Right lung (tissue), 10 donors: Measurements from ENCODE around the gene YTHDF1. TPM values are rescaled to one million over a fixed set of nuclear protein-coding genes. Genes with fewer than 3 reads are reported as not detected.

Experiments used
- DNase-seq, 2 donors: peaks; one replicate each; pipeline ENCODE4 v3.0.0-alpha.2; 2013
- long read RNA-seq, 8 donors: transcript quantifications; one replicate each; lab custom pipeline, GENCODE V29; 2026
- polyA plus RNA-seq, 5 donors: library from polyadenylated mRNA; unstranded; fragments of 120-200 nt; gene quantifications; one replicate each; pipeline versions ENCODE4 v1.2.1 to v1.2.3, GENCODE V29; 2013; ENCODE audit warnings: inconsistent platforms in 1 of 5, low replicate concordance in 1 of 5; ENCODE audit not compliant: insufficient read length in 5 of 5, insufficient read depth in 1 of 5

Gene YTHDF1
- 10 to 100 TPM; 30.3 to 41.9 (median 38.7) TPM for polyA plus RNA-seq
- long read RNA-seq, donor 1, partial matches to known transcripts, result 20 of 24 reads
- long read RNA-seq, donor 1, other reads (novel, unspliced or antisense), result 0 of 24 reads
- long read RNA-seq, donor 2, partial matches to known transcripts, result 0 of 4 reads
- long read RNA-seq, donor 2, other reads (novel, unspliced or antisense), result 0 of 4 reads
- long read RNA-seq, donor 3, partial matches to known transcripts, result 6 of 10 reads
- long read RNA-seq, donor 3, other reads (novel, unspliced or antisense), result 0 of 10 reads
- long read RNA-seq, donor 4, partial matches to known transcripts, result 7 of 11 reads
- long read RNA-seq, donor 4, other reads (novel, unspliced or antisense), result 0 of 11 reads
- long read RNA-seq, donor 5, partial matches to known transcripts, result 19 of 22 reads
- long read RNA-seq, donor 5, other reads (novel, unspliced or antisense), result 0 of 22 reads
- long read RNA-seq, donor 6, transcript YTHDF1-202 (5 exons, 3,301 nt), result major isoform, 8 of 16 reads
- long read RNA-seq, donor 6, partial matches to known transcripts, result 7 of 16 reads
- long read RNA-seq, donor 6, other reads (novel, unspliced or antisense), result 0 of 16 reads
- long read RNA-seq, donor 7, transcript YTHDF1-202 (5 exons, 3,301 nt), result major isoform, 5 of 21 reads
- long read RNA-seq, donor 7, partial matches to known transcripts, result 16 of 21 reads
- long read RNA-seq, donor 7, other reads (novel, unspliced or antisense), result 0 of 21 reads
- long read RNA-seq, donor 8, partial matches to known transcripts, result 0 of 1 reads
- long read RNA-seq, donor 8, other reads (novel, unspliced or antisense), result 0 of 1 reads

DNA sequence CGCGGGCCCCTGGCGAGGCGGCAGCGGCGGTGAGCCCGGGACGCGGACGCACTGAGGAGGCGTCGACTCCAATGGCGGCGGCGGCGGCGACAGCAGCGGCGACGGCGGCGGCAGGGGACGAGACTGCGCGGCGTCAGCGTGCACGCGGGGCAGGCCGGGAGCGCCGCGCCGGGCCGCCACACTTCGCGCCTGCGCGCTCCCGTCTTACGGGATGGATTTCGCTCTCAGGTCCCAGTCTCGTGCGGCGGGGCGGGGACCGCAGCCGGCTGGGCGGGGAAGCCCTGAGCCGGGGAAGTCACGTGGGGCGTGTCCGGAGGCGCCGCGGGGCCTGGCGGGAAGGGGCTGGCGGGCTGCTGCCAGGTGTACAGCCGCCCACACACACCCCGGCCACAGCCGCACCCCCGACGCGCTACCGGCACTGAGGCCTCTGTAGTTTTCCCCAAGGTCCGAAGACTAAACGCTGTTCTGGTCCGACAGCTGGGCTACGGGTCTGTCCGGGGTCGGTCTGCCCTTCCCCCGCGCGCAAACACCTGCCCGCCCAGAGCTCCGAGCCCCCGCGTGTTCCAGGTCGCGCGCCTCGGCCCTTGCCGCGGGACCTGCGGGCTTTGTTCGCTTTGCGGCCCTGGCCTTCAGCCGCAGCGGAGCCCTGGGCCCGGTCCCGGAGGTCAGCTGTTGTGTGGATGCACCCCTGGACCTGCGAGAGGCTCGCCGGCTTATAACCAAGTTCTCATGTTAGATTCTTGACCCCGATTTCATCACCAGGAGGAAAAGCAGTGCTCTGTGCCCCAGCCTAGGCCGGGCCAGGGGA, at the start of gene YTHDF1:
YTHDF1 (minus strand) TSS at position 91 of the 808 bp plus-strand sequence. CDS start 239 bp downstream, outside the sequence.
- DNase-seq, result peak; percentile 93

DNA sequence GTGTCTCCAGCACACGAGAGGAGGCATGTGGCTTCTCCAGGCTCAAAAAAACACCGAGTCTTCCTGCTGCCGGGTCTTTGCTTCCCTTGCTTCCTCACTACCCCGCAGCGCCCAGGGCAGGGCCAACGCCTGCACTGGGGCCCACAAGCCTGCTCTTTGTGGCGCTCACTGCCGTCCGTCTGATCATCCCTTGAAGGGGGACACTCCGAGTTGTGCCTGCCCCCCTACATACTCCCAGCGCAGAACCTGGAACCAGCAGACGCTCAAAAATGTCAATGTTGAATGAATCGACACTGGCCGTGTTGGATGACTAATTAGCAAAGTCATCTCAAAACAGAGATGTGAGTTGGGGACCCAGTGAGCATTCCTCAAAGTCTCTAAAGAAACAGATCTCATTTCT, 48.6 kb upstream of the YTHDF1 start:
- no peak for DNase-seq

DNA sequence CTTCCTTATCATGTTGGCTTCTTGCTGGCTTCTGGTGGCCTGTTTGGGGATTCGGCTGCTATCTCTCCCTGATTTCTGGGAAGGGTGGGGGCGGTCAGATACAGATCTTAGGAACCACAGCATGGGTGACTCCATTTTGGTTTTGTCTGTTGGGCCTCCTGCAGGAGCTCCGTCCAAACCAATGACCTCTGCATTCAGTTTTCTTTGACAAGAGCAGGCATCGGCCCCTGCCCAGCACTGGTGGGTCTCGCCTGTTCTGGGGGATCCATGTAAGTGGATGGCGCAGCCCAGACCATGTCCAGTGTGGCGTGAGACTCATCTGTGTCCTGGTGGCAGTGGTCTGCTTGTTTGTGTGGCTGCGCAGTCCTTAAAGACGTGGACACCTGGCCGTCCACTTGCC, 48.1 kb upstream of the YTHDF1 start:
- DNase-seq, result no peak

DNA sequence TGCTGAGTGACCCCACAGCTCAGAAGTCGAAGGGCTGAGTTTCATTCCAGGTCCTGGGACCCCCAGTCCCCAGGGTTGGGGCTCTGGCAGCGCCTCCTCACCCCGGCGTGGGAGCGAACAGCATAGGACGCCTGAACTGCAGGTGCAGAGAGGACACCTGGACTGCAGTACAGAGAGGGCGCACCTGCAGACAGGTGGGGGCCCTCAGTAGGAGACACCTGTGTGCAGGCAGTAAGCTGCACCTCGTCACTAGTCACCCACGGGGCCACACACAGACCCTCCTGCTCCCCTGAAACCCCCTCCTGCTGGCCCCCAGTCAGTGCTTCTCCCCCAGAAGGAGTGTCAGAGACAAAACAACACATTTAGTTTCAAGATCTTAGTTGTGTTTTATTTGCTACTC, 46.9 kb upstream of the YTHDF1 start:
- no peak for DNase-seq

DNA sequence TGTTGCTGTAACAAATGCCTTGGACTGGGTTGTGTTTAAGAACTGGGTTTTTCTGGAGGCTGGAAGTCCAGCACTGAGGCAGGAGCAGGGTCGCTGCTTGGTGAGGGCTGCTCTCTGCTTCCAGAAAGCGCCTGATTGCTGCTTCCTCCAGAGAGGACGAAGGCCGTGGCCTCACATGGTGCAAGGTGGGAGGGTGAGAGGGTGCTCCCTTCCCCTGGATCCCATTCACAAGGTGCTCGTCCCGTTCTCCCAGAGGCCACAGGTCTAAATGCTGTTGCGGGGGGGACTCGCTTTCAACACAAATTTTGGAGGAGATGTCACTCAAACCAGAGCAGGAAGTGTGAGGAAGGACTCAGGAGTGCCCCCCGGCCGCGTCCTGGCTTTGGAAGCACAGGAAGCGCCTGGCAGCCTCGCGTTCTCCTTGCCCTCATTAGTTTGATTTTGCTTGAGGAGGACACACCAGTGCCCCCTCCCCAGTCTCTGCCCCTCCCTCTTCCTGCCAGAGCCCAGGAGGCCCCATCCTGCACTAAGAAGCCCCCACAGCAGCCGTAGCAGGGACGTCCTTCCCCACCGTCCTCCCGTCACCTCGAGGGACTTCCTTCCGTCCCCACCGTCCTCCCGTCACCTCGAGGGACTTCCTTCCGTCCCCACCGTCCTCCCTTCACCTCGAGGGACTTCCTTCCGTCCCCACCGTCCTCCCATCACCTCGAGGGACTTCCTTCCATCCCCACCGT, 46.0 kb upstream of the YTHDF1 start:
- no peak for DNase-seq

DNA sequence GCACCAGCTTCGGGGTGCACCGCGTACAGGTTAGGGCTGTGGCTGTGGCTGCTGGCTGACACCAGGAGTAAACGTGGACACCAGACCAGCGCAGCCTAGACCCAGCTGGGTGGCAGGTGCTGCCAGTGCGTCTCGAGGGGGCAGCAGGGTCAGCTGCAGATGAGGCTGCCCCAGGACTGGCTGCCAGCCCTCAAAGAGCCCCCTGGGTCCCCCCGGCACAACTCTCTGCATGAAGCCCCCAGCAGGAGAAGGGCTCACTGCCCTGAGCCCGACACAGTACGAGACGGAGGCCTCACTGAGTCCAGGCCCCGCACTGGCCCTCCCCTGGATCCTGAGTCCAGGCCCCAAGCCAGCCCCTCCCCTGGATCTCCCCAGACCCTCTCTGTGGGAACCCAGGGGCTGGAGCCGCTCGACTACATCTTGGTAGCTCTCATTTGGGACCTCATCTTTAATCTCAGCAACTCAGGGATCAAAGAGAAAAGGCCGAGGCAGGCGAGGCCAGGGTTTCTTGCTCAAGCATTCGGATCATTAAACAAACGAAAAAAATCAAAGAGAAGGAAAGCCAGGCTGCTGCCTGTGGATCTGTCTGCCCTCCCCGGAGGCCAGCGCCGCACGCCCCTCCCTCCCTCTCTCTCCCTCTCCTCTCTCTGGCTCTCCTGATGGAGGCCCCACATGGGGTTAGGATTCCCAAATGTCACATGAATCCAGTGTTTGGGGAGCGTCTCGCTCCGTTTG, 45.3 kb upstream of the YTHDF1 start:
- DNase-seq, result peak; percentile 68 to 79

DNA sequence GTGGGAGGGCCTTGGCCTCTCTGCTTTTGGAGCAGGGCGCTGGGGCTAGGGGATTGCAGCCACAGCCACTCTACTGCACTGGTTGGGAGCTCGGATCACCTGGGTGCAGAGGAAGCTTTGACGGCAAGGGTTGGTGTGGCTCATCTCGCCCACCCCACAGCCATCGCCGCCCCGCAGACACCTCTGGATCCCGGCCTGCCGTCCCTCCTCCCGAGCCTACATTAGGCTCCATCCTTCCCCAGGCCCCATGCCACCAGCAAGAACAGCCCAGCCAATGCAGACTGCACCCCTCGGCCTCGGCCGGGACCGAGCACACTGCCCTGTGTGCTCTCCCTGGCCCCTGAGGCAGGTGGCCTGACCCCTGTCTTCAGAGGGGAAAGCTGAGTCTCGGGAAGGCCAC, 44.6 kb upstream of the YTHDF1 start:
- DNase-seq, result no peak

DNA sequence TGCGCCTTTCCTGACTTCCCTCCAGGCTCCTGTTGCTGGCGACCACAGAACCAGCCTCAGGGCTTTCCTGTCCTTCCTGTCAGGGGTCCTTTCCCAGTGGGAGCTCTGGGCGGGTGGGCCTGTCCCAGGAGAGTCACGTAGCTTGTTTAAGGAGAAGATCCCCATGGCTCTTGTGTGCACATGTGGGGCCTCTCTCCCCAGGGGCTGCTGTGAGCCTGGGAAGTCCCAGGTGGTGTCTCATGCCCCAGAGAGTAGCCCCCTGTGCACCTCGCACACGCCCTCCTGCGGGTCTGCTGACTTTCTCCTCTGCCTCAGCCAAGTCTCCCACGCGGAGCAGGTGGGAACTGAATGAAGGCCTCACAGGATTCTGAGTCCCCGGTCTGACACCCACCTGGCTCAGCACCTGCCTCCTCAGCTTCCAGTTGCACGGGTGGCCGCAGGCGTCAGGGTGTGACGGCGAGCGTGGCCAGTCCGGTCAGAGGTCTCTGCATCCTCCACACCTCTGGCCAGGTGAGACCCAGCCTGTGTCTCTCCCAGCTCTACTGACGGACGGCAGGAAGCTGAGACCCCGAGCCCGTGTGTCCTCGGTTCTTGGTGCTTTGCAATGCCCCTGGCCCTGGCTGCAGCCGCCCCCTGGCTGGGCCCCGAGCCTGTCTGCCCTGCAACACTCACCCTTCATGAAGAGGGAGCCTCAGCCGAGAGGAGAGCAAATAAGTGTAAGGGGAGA, 44.0 kb upstream of the YTHDF1 start:
- no peak for DNase-seq

DNA sequence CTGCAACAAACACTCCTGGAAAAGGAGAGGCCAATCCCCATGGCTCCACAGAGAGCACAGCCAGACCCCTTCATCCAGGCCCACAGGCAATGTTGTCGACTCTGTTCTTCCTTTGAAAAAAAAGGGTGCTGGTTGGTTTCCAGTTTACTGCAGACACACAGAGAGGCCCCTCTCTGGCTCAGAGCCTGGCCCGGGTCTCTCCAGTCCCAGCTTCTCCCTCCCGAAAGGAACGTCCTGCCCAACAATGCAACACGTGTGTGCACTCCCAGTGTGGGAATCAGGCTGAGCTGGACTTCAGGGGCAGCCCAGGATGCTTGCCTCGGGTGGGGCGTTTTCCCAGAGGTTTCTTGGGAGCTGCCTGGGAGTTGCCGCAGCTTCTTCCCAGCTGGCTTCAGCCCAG, 42.9 kb upstream of the YTHDF1 start:
- peak; percentile 62 to 65 for DNase-seq

DNA sequence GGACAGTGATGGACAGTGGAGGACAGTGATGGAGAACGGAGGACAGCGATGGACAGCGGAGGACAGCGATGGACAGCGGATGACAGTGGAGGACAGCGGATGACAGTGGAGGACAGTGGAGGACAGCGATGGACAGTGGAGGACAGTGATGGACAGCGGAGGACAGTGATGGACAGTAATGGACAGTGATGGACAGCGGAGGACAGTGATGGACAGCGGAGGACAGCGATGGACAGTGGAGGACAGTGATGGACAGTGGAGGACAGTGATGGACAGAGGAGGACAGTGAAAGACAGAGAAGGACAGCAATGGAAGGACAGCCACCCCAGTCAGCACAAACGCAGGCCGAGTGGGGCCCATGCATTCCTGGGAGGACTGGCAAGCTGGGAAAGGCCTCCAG, 41.7 kb upstream of the YTHDF1 start:
- DNase-seq, result no peak

DNA sequence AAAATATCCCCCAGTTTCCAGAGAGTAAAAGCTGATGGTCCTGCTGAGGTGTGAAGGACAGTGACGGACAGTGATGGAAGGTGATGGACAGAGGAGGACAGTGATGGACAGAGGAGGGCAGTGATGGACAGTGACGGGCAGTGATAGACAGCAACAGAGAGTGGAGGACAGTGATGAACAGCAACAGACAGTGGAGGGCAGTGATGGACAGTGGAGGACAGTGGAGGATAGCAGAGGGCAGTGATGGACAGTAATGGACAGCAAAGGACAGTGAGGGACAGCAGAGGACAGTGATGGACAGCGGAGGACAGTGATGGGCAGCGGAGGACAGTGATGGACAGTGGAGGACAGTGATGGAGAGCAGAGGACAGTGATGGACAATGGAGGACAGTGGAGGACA, 41.0 kb upstream of the YTHDF1 start:
- DNase-seq, result no peak

DNA sequence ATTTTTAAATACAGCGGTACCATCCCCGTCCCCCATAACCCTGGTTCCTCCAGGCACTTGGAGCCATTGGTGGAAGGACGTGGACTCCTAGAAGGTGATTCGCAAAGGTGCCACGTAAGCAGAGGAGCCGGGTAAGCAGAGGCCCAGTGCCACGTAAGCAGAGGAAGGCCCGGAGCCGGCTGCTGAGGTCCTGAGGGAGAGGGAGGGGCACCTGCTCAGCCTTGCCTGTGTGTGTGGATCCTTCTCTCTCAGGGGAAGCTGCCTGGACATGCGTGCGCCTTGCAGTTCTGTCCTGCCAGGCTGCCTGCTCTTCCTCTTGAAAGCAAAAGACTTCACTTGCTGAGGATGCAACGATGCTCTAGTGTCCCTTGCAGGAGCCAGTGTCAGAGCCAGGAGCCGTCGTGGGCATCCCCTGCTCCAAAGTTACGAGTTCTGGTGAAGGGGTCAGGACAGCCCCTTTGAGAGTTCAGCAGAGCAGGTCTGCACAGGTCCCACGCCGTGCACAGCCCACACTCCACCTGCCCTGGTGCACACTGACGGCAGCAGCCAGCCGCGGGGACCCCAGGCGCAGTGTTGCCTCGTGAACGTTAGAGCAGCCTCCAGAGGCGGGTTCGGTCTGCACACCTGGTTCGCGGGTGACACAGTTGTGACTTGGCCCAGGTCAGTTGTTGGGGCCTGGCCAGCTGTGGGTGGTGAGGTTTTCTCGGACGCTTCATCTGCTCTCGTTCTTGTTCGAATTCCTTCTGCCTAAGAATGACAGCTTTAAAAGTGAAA, 40.2 kb upstream of the YTHDF1 start:
- DNase-seq, result no peak

DNA sequence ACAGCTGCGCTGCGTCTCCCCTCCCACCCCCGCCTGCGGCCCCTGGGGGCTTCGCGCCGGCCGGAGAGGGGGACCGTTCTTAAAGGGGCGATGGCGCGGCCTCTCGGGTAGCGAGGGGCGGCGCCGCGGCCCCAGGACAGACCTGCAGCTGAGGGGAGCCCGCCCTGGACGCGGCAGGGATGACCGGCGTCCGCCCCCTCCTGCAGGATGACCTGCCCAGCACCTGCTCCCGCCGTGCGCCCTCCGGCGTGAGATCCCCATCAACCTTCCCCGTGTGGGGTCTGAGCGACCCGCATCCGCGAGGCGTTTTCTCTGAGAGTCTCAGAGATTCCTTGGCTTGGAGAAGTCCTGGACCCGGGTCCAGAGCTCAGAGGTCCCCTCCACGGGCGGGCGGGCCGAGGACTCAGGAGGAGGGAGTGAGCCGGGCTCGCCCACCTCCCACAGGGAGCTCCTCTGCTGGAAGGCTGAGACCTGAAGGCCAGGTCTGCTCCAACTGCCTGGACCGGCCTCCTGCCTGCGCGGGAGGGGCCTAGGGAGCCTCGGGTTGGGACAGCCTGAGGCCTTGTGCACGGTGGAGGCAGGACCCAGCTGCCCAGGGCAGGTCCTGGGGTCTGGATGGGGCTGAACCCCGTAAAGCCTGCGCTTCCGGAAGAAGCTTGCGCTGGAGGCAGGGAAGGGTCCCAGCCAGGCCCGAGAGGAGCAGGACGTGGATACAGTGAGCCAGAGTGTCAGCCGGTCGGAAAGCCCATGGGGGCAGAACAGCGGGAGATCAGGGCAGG, 38.9 kb upstream of the YTHDF1 start:
- DNase-seq, result no peak

DNA sequence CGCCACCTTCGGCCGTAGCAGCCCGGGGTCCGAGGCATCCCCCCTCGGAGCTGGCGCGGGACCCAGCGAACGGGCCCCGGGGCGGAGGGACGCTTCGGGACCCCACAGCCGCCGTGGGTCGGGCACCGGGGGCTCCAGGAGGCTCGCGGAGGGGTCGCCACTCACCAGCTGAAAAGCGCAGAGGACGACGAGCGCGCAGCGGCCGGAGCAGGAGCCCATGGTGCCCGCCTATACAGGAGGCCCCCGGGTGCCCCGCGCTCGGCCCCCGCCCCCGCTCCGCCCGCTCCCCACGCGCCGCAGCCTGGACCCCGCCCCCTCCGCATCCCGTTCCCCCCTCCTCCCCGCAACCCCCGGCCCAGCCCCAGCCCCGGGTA, 38.3 kb upstream of the YTHDF1 start, which contains the start of gene NKAIN4:
NKAIN4 (minus strand) TSS at position 232 of the 374 bp plus-strand sequence; CDS start at position 219, 13 bp downstream.
- DNase-seq, result no peak

DNA sequence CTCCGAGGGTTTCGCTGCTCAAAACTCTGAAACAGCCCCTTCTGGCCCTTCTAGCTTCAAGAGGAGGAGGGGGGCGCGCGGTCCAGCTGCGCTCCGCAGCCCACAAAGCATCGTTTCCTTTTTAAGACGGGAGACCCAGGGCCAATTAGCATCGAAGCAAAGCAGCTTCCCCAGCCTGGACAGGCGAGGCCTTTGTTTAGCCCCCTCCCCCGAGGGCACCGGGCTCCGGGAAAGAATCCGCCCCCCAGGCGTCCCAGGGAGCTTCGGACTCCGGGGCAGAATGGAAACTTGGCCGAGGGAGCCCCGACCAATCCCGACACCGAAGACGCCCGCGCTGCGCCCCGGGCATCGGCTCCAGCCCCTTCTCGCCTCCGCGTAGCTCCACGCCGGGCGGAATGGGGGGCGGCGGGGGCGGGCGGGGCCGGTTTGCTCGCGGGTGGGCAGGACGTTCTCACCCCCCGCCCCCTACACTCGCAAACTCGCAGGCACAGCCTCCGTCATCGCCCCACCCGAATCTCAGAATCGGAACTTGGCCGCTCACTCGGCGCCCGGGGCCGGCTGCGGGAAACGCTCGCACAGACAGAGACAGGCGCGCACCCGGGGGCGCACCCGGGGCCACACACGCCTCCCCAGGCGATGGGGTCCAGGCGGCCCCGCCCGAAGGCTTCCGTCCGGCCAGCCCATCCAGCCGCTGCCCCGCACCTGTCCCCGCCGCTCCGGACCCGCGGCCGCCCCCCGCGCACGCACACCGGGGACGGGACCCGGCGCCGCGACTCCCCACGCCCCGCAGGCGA, 37.7 kb upstream of the YTHDF1 start:
- no peak for DNase-seq

DNA sequence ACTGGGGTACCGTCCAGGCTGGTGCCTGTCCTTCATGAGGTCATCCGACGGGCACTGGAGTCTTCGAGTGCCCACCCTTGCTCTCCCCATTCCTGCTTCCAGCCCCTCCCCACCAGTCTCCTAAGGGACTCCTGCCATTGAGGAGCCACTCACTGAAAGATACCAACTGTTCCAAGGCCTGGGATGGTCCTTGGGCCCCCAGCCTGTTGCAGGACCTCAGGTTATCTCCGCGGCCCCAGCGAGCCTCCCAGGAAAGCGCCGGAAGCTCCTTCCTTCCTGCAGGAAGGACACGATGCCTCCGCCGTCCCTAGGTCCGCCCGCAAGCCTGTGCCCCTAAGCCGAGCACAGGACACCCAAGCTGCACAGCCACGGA, 37.1 kb upstream of the YTHDF1 start:
- no peak for DNase-seq

DNA sequence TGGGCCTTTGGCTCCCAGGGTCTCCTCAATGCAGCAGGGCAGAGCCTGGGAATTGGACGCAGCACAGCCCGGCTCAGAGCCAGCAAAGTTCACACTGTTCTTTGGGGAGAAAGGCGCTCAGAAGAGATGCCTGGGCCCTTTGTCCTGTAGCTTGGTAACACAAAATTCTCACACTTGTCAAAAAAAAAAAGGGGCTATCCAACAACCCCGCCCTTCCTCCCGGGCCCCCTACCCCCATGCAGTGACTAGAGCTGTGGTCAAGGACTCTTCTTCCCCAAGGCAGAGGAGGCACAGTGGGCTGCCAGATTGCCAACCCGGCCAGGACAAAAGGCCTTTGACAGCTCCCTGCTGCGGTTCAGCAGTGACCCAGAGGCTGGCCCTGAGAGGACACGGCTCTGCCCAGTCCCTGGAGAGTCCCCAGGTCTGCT, 36.4 kb upstream of the YTHDF1 start:
- no peak for DNase-seq
